ENCODE measurements around the gene GAB3.

GRCh38 chrX:154693394-154693793 is 57.5 kb downstream of the GAB3 start:
- TF ChIP-seq CTCF (IDR thresholded peaks at IDR 0.05), result no peak
- no peak for TF ChIP-seq POLR2A (IDR thresholded peaks at IDR 0.05)
